GDM1 (cell line): ENCODE results near the gene DIP2C.
"Not testable (repeated sequence)": the region's sequence is repeated elsewhere in the genome, so short reads cannot be mapped to it uniquely, and the experiment has no call there.

Source experiments
- DNase-seq: peaks from one replicate; lab custom pipeline; 2025; lab: John Stamatoyannopoulos, UW

Gene DIP2C

DNA sequence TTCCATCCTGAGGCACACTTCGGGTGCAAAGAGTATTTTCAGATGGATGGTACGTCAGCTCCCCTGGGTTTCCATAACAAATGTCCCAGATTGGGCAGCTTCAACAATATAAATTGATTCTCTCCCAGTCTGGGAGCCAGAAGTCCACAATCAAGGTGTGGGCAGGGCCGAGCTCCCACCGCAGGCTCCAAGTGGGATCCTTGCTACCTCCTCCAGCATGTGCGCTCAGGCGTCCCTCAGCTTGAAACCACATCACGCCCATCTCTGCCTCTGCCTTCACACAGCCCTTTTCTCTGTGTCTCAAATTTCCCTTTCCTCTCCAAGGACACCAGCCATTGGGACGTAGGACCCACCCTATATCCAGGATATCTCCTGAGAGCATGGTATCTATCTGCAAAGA is 153.5 kb downstream of the DIP2C start:
- no peak for DNase-seq

DNA sequence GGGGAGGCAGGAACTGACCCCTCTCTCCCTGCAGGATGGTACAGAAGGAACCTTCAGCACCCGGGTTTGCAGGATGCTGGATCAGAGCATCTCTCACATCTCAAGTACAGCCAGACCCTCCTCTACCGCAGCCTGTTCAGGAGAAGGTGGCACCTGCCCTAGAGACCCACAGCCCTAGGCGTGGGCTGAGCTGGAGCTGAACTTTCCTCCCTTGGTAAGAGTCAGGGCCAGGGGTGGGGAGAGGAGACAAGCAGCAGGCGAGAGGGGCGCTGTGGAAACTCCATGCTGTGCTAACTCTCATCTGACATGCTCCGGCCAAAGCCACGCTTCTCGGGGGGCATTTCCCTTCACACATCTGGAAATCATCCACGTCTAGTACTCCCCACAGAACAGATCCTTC is 154.4 kb downstream of the DIP2C start:
- no peak for DNase-seq

DNA sequence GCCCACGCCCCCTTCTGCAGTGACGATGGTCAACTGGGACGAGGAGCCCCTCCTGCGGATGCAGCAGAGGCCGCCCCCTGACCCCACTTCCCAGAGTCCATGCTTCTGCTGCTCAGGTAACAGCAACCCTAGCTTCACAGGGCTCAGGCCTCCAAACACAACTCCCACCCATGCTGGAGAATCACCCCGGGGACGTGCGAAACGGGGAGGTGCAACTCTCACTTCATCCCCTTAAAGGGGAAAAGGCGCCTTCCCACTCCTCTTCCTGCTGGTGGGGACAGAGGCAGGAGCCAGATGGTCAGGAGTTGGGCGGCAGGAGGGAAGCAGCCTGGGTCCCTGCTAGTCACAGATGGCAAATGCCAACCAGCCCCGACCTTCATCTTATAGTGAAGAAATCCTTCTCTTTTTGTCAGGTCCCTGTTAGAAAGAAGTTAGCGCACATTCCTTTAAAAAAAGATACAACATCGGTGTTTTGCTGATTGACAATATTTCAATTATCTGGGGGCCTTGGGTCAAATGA is 155.4 kb downstream of the DIP2C start:
- DNase-seq, result no peak

DNA sequence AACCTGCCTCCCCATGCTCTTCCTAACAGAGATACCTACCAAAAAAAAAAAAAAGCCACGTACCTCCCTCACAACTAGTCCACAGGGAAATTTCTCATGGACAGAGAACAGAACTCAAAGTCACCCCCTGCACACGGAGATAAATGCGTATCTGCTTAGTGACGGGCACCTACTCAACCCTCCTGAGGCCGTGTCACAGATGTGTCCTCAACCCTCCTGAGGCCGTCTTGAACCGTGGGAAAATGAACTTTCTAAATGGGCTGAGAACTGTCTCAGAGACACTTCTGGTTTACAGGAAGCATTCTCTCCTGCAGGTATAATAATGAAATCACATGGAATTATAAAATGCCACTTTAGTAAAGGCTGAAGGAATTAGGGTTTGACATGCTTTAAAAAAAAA is 155.9 kb downstream of the DIP2C start:
- no peak for DNase-seq

DNA sequence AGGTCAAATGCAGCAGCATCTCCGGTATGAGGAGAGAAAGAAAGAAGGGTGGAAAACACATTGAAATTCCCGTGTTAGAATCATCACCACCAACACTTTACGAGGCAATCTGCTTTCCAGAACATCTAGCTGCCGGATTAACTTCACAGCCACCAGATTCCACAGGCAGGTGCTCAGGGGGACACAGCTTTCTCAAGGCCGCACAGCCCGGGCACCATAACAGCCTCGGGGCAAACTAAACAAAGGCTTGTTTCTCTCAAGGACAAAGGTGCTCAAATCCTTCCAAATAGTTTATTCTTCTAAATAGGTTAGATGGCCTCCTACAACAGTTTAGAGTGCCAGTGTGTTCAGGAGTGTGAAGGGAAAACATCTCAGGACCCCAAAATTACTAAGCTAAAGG is 156.3 kb downstream of the DIP2C start:
- no peak for DNase-seq

DNA sequence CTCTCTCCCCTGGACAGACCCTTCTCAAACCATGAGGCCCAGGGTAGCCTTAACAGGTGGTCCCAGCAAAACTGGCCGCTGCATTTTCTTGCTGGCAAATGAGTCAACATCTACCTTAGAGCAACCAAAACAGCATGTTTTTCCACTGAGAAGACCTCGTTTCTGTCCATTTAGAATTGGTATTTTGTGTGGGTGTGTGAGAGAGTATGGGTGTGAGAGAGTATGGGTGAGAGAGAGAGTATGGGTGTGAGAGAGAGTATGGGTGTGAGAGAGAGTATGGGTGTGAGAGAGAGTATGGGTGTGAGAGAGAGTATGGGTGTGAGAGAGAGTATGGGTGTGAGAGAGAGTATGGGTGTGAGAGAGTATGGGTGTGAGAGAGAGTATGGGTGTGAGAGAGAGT is 157.1 kb downstream of the DIP2C start:
- not testable (repeated sequence) for DNase-seq

DNA sequence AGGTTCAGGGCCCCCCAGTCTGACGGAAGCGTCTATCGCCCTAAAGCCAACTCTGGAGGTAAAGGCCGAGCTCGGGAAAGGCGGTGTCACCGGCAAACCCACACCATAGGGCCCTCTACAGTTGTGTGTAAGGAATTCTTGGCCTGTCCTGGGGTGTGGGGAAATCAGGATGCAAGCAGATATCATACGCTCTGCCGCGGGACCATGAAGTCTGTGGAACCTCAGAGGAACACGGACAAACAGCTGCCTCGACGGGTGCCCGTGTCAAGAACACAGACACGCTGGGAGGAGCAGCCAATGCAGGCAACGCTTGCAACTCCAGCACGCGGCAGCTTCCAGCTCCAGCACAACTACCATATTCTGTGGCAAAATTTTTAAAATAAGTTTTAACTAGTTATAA is 157.9 kb downstream of the DIP2C start:
- DNase-seq, result no peak

DNA sequence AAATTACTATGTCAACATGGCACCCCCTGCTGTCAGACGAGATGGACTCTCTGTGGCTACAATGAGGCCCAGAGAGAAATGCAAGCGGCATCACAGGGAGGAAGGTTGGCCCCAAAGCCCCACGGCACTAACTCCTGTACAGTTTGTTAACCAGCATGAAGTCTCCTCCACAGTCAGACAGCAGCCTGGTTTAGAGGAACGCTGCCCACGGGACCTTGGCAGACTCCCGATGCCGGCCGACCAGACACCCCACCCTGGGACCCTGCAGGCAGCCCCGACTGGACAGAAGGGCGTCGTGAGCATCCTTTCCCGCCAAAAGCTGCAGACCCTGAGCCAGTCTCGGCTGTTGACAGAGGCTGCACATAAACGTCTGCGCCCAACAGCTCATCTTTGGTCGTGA is 158.8 kb downstream of the DIP2C start:
- DNase-seq, result no peak

DNA sequence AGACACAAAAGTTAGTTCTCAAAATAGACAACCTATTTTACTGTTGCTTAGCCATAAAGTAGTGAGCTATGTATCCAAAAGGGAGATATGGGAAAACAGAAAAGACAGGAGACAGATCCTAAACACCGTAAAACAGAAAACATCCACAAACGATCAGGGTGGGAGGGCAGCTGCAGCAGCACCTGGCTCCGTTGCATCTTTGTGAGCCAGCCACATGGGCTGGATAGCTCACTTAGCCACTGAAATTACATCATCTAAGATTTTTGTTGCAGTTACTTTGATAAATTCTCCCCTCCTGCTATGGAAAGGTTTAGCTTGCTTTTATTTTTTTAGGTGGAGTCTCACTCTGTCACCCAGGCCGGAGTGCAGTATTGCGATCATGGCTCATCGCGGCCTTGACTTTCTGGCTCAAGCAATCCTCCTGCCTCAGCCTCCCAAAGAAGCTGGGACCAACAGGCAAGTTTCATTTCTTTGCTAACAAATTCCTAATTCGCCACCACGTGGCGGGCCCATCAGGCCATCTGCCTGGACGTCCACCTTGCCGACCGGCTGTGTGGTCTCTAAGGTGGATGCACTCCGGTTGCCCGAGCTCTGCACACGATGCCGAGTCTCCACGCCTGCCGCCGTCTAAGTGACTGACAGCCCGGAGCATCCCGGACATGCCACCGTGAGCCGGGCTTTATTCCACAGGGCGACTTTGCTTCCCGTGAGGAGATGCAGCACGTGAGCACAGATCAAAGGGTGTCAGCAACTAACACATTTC is 159.8 kb downstream of the DIP2C start:
- no peak for DNase-seq

DNA sequence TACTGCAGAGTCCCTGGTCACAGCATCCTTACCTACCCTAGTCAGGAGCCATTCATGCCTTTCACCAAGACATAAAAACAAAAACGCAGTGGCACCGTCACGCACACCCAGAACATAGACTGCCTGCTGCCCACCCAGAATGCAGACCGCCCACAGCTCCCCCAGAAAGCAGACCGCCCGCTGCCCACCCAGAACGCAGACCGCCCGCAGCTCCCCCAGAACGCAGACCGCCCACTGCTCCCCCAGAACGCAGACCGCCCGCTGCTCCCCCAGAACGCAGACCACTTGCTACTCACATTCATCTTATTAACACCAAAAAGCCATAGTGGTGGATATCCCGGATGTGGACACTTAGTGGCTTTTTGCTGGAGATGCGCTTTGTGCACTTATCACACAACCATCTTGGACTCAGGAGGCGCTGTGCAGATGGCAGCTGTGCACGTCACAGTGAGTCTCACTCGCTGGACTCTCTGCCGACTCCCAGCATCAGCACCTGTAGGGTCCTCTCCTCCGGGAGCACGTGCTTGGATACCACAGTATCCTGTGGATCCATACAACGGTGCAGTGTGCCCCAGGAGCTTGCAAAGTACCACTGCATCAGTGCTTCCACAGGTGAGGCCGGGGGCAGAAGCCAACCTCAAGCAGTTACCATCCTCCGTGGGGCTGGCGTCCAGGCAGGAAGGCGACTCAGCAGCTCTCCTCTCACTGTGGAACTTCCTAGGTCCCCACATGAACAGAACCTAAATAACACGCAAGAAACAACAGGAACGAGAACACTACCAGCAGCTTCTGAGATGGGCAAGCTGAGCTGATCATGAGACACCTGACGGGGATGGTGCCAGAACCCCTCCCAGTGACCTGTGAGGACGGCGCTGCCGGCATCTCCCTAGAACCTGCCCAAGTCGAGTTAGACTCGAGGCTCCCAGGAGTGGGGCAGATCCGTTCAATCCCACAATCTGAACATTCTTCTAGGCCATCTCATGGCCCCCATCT is 161.0 kb downstream of the DIP2C start:
- no peak for DNase-seq

DNA sequence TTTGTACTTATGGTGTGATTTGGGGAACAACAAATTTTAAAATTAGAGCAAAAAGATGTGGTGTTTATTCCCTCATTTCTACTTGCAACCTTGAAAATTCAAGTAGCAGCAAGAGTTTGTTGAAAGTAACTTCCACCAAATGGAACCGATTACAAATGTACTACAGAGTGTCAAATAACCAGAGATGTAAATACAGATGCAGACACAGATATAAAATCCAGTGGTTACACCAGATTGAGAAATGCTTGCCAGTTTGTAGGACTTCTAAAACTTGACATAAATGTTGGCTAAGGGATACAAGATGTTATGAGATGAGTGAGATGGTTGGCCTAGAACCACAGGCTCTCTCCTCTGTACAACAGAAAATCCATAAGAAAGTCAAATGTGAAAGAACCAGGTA is 162.1 kb downstream of the DIP2C start:
- DNase-seq, result no peak

DNA sequence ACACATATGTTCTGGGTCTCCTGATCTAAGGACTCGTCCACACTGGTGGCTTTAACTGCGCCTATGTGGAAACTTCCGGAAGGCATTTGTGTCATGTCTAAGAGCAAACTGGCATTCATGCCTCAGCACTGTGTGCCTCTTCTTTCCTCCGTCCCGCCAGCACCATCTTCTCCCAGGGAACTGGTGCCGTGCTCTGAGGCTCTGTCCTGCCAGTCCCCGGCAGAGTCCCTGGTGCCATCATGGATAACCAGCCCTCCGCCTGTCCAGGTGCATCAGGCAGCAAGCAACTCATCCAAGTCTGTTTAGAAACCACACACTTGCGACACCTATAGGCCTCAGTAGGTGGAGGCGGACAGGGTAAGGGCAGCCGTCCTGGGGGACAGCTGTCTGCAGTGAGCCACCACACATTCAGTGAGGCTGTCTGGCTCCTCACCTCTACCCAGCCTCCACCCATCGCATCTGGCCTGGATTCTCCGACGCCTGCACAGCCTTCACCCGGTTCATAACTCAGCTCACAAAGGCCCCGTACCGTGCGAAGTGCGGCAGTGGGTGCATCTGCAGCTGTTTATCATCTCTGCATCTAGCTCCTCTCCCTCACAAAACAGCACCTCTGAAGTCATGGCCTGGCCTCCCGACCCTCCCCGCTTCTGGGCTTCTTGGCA is 162.7 kb downstream of the DIP2C start:
- no peak for DNase-seq

DNA sequence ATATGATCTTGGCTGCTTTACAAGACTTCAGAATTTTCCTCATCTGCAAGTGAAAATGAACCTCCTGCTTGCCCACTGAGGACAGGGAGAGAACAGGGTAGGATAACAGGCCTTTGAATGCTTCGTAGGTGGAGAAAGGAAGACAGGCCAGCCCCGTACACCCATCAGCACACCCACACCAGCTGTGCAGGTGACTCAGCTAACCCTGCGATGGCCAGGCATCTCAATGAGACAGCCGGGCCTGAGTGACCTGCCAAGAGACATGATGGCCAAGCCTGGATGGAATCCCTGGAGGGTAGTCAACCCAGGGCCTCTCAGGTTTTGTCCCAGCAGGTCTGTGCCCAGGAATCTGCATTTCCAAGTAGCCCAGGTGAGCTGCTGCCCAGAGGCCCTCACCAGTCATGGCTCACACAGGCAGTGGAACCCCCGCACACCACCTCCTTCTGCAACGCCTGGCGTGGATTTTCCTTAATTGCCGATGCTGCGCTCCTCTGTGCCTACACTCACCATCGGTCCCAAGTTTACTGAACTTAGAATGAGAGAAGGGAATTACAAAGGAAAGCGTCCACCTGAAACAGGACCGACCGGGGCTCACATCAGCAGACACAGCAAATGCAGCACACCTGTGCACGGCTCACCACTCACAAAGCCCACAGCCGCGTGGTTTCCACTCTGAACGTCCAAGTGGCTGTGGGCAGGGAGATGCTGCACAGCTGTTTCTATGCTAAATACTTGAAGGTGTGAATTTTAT is 163.7 kb downstream of the DIP2C start:
- DNase-seq, result no peak

DNA sequence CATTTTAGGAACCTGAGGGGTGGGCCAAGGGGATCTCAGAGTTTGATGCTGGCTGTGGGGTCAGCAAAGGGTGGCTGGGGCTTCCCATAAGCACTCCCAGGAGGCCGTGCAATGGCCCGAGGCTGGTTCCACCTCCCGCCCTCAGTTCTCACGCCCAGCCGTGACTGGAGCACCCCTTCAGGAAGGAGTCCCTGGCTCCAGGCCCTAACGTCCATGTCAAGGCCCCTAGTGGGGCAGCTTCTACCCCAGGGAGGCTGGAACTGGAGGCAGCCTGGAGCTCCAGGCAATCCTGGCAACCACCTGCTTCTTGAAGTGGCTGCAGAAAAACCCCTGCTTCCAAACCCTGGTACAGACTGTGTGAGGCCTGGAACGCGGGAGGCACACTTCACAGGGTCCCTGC is 165.5 kb downstream of the DIP2C start:
- no peak for DNase-seq

DNA sequence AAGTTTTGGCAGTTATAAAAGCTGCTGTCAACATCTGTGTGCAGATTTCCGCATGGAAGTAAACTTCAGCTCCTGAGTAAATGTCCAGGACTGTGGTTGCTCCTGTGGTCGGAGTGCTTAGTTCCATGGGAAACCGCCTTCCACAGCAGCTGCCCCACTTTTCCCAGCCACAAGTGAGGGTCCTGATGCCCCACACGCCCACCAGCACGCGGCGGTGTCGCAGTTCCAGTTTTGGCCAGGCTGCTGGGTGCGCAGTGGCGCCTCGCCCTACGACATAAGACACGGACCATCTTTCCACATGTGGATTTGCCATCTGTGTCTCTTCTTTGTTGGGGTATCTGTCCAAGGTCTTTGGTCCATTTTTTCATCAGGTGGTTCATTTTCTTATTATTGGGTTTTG is 167.1 kb downstream of the DIP2C start:
- no peak for DNase-seq

DNA sequence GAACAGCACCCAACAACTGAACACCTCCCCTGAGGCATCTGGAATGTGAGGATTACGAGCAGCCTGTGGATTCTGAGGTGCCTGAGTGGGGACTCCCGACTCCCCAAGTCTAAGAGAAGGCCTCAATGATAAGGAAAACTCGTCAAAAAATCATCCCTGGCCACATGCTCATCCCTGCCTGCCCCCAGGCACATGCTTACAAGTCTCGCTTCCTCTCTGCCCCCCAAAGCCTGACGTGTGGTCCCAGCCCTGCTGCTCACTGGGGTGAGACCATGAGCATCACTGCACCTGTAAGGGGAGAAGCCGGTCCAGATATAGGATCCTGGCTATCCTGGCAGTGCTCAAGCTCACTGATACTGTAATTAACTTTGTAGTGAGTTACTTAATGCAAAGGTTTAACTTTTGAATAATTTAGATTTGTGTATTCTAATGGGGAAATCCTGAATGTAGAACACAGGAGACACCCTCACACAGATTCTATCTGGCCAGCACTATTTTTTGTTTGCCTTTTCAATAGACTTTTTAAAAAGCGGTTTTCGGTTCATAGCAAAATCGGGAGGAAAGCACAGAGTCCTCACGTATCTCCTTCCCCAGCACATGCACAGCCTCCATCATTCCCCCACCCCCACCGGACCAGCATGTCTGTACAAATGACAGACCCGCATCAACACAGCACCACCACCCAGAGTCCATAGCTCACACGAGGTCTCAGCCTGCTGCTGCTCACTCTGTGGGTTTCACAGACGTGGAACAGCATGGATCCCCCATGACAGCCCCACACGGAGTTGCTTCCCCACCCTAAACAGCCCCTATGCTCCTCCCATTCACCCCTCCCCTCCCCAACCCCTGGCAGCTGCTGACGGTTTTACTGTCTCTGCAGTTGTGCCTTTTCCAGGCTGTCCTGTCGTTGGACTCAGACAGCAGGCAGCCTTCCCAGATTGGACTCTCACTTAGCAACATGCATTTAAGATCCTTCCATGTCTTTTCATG is 167.9 kb downstream of the DIP2C start:
- DNase-seq, result no peak

DNA sequence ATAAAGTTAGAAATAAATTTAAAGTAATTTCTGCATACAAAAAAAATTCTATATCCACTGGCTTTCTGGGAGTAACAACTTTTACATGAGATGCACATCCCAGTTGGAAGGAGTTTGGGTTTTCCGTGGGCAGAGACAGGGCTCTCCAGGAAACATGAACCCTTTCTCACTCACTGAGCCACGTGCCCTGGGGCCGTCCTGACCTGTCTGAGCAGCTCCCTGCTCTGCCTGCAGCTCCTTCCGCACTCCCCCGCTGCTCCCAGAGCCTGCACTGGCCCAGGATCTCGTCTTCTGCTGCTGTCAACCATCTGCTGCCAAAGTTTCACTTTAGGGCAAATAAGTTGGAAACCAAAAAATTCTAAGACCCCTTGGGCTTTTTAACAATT is 169.1 kb downstream of the DIP2C start:
- no peak for DNase-seq

DNA sequence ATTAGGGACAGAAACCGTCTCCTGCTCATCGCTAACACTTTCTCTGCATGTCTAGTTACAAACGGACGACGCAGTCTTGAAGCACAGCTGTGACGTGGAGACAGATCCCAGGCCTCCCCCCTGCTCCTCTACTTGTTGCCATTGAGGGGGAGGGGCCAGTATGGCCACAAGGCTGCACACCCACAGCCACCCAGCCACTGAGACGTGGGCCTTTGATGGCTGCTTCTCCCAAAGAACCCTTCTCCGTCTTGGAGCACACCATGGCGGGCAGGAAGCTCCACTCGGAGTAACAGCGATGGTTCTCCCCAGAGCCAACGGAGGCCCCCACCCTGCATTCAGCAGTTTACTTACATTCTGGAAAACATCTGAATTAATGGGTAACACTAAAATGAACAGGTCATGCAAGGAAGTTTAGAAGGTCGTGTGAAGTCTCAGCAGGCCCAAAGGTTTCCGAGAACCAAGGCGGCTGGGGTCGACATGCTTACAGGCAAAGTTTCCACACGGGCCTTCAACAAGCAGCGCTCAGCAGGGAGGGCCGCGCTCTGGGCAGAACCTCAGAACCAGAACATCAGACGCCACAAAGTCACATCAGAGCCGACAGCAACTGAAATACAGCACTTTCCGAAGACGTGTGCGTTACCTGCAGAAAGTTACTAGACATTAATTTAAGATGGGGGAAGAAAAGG is 169.6 kb downstream of the DIP2C start:
- DNase-seq, result no peak

DNA sequence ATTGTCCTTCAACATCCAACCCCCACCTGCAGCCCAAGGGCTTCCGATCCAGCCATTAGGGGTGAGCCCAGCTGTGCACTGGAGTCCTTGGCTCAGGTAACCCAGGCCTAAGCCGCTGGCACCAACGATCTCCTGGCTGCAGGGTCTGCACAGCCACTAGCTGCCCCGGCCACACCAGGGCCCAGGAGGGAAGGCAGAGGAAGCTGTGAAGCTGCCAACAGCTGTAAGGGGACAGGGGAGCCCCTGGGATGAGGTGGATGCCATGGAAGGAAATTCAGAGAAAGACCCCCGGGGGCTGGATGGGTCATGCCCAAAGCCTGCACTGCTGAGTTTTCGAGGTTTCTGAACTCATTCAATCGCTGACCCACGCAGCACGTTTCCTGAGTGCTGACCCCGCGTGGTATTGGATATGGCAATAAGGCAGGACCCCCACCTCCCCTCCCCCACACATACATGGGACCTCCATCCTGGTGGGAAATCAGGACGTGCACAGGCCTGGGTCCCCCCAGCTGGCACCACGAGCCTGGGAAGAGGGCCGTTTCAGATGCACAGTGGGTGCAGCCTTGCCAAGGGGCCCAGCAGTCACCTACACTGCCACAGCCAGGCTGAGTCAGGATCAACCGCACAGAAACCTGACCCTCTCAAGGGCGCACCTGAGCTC is 170.3 kb downstream of the DIP2C start:
- DNase-seq, result no peak
